ENCODE results near the gene FGF6. TPM values are rescaled to one million over a fixed set of nuclear protein-coding genes. Genes with fewer than 3 reads are reported as not detected.

FGF6 gene
- total RNA-seq, 1 donor from 2014 or later, result not detected

DNA sequence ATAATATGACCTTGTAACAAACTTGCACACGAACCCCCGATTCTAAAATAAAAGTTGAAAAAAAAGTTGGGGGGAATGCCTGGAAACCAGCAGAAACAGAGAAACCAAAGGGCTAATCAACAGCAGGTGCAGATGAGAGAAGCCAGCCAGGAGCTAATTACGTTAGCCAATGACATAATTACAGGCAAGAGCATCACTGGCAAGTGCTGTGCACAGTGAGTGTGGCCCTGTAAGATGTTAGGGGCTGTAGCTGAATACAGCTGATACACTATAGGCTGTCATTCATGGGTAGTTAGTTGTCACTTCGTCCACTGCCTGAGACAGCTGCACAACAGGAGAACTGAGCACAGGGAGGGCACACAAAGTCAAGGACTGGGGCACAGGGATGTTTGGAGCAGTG, 58.8 kb downstream of the FGF6 start:
- Histone ChIP-seq H3K9ac (no peak overlapping the region), H3K4me2 (no peak overlapping the region), H3K4me3 (no peak overlapping the region), H3F3A (ENCODE audit: low read depth) (no peaks in the 10 kb centered on the region), H3K36me3 (no peaks in the 10 kb centered on the region), H3K79me2 (ENCODE audit: low read depth) (no peaks in the 10 kb centered on the region), H3K9me3 (ENCODE audit: low read depth) (no peaks in the 10 kb centered on the region), H3K27ac (no peak overlapping the region), H3K27me3 (no peaks in the 10 kb centered on the region), H2AFZ (replicated peaks) (no peak overlapping the region), H3K4me1 (no peaks in the 10 kb centered on the region), H4K20me1 (ENCODE audit: low read depth) (no peaks in the 10 kb centered on the region)
- no peaks in the 10 kb centered on the region for H3K4me1 Mint-ChIP-seq
- peaks cover 10% of the 10 kb centered on the region for H3K27me3 Mint-ChIP-seq (ENCODE audit: insufficient read depth, low read depth)
- no peaks in the 10 kb centered on the region for H3K36me3 Mint-ChIP-seq
- TF ChIP-seq, protein P1, sequence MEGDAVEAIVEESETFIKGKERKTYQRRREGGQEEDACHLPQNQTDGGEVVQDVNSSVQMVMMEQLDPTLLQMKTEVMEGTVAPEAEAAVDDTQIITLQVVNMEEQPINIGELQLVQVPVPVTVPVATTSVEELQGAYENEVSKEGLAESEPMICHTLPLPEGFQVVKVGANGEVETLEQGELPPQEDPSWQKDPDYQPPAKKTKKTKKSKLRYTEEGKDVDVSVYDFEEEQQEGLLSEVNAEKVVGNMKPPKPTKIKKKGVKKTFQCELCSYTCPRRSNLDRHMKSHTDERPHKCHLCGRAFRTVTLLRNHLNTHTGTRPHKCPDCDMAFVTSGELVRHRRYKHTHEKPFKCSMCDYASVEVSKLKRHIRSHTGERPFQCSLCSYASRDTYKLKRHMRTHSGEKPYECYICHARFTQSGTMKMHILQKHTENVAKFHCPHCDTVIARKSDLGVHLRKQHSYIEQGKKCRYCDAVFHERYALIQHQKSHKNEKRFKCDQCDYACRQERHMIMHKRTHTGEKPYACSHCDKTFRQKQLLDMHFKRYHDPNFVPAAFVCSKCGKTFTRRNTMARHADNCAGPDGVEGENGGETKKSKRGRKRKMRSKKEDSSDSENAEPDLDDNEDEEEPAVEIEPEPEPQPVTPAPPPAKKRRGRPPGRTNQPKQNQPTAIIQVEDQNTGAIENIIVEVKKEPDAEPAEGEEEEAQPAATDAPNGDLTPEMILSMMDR (IDR thresholded peaks at IDR 0.05), result no peak
- TF ChIP-seq EZH2 (IDR thresholded peaks at IDR 0.05), result no peak
- TF ChIP-seq EZH2phosphoT487 (IDR thresholded peaks at IDR 0.05), result no peak
- H3K27ac Mint-ChIP-seq, result no peak overlapping the region
- no peak for DNase-seq (ENCODE audit: low spot score)
- H3K9me3 Mint-ChIP-seq, result no peaks in the 10 kb centered on the region
- no peak overlapping the region for H3K4me3 Mint-ChIP-seq

Other genes starting within 250 kb of the FGF6 start
- 95.8 and 103 TPM in 2 replicates for gene CCND2, start 172.1 kb downstream of the FGF6 start, total RNA-seq (ENCODE audit: low replicate concordance)
- 7.1 and 18.1 TPM in 2 replicates for gene TIGAR, start 124.6 kb downstream of the FGF6 start, total RNA-seq (ENCODE audit: low replicate concordance)
- 0.58 and 0.90 TPM in 2 replicates for gene FGF23, start 66.1 kb downstream of the FGF6 start, total RNA-seq (ENCODE audit: low replicate concordance)
- 130 and 189 TPM in 2 replicates for gene RAD51AP1, start 93.1 kb upstream of the FGF6 start, total RNA-seq (ENCODE audit: low replicate concordance)
- gene DYRK4, start 116.4 kb upstream of the FGF6 start, total RNA-seq (ENCODE audit: low replicate concordance), result 15.2 and 20.5 TPM in 2 replicates
- 2.4 and 3.0 TPM in 2 replicates for gene AKAP3, start 203.2 kb upstream of the FGF6 start, total RNA-seq (ENCODE audit: low replicate concordance)
- 46.4 and 67.7 TPM in 2 replicates for gene NDUFA9, start 203.3 kb upstream of the FGF6 start, total RNA-seq (ENCODE audit: low replicate concordance)